Measurements from ENCODE around the gene TRAPPC6A. TPM values are rescaled to one million over a fixed set of nuclear protein-coding genes. Genes with fewer than 3 reads are reported as not detected.

Gene TRAPPC6A
- total RNA-seq, 1 experiment from 2014 or later: 59.9 TPM

- Histone ChIP-seq H3K4ac (ENCODE audit: low read depth, low read length) (no peak overlapping the region), H3K79me2 (ENCODE audit: insufficient read depth, low read length) (no peaks in the 10 kb centered on the region), H2BK120ac (ENCODE audit: low read depth, low read length, poor library complexity, severe bottlenecking) (no peak overlapping the region), H3K9me3 (ENCODE audit: control insufficient read depth, low read depth, low read length) (no peaks in the 10 kb centered on the region), H3K18ac (ENCODE audit: insufficient read length, low read depth, low read length) (no peak overlapping the region), H2AK5ac (ENCODE audit: insufficient read length, low read length) (no peak overlapping the region), H2BK12ac (ENCODE audit: insufficient read length, low read depth, low read length) (no peak overlapping the region), H4K5ac (ENCODE audit: insufficient read length, low read depth, low read length) (no peak overlapping the region), H2AFZ (ENCODE audit: low read length) (no peak overlapping the region), H3K4me1 (ENCODE audit: insufficient read depth, low read length) (no peaks in the 10 kb centered on the region), H3T11ph (ENCODE audit: low read length) (no peak overlapping the region), H3K14ac (ENCODE audit: insufficient read depth, low read length) (no peak overlapping the region), H3K23me2 (ENCODE audit: insufficient read length, low read depth, low read length, poor library complexity, severe bottlenecking) (peaks cover 3% of the 10 kb centered on the region), H4K91ac (ENCODE audit: insufficient read length, low read depth, low read length) (no peak overlapping the region), H4K8ac (replicated peaks; ENCODE audit: insufficient read length, low read depth, low read length) (no peak overlapping the region), H3K27me3 (ENCODE audit: insufficient read depth, low read length) (peaks cover 4% of the 10 kb centered on the region; the same call in 1 of the 2 replicates), H3K56ac (ENCODE audit: insufficient read length, low read depth, low read length) (no peak overlapping the region), H3K9ac (ENCODE audit: extremely low read depth, insufficient read length, low read length) (no peak overlapping the region), H3K4me2 (ENCODE audit: insufficient read depth, insufficient read length, low read length) (no peak overlapping the region), H3K23ac (ENCODE audit: insufficient read length, low read depth, low read length) (no peak overlapping the region), H2BK5ac (ENCODE audit: insufficient read length, low read length) (no peak overlapping the region), H4K20me1 (ENCODE audit: control insufficient read depth, insufficient read depth, insufficient read length) (no peaks in the 10 kb centered on the region), H3K79me1 (ENCODE audit: insufficient read depth, low read depth, low read length, poor library complexity, severe bottlenecking) (no peaks in the 10 kb centered on the region), H2BK20ac (ENCODE audit: low read depth, low read length, poor library complexity, severe bottlenecking) (no peak overlapping the region), H3K27ac (ENCODE audit: insufficient read length, low read depth, low read length) (no peak overlapping the region), H2BK15ac (ENCODE audit: low read depth, low read length) (no peak overlapping the region)
- Mint-ChIP-seq H3K27ac (no peak overlapping the region), H3K27me3 (ENCODE audit: low read depth) (peaks cover 51% of the 10 kb centered on the region), H3K9me3 (peaks cover 0 to 3% of the 10 kb centered on the region in 2 experiments; a peak in 2 of 5 replicates), H3K4me1 (peaks cover 6 to 14% of the 10 kb centered on the region in 2 experiments), H3K36me3 (ENCODE audit: insufficient read depth in 1 of 3, low read depth in 3 of 3) (no peaks in the 10 kb centered on the region; a peak in 2 of 7 replicates), H3K4me3 (no peak overlapping the region)
- WGBS (ENCODE audit: extremely low coverage, insufficient read length, low lambda C conversion rate): no CpG with 5 or more reads among the region's 17 CpGs
- no peak for DNase-seq
- TF ChIP-seq CTCF (conservative IDR thresholded peaks at IDR 0.05): no peak
These were observed 33.8 kb upstream of the TRAPPC6A start for GRCh38 chr19:45211751-45212381.

All from H9 (cell line).